Measurements from ENCODE around the gene MOB1B. TPM values are rescaled to one million over a fixed set of nuclear protein-coding genes. Genes with fewer than 3 reads are reported as not detected.

The MOB1B gene
- total and polyA plus RNA-seq, 2 of the 13 experiments (the other 11 are each of a cell fraction or from before 2014, with no cell fraction given): 3.9 to 4.0 TPM

- H3K4me2 ChIP-seq (ENCODE audit: low read depth, low read length): no peak overlapping the region
- ChIA-PET CTCF (ENCODE audit: low intra/inter-chr PET ratio, low total read pairs) (no interaction called here), POLR2A (no interaction called here)
- DNase-seq (ENCODE audit: low spot score) (no peak), FAIRE-seq (no peak), ATAC-seq (no peak)
- in situ Hi-C loops (cut with HindIII; ENCODE audit: extremely low pct_ligation_motif_present, low pct_unique_long_range_greater_than_20kb): no loop called here
- H3K4me1 ChIP-seq (ENCODE audit: insufficient read depth, low read length): peaks cover 26% of the 10 kb centered on the region
- intact Hi-C loops (cut with micrococcal nuclease; ENCODE audit: unreplicated experiment): no loop called here
- no peak overlapping the region for H3K27ac ChIP-seq (ENCODE audit: extremely low read length, insufficient read depth, low read length)
- no peaks in the 10 kb centered on the region for H3K27me3 ChIP-seq (ENCODE audit: control insufficient read depth in 1 of 2, insufficient read depth in 2 of 2, low read length in 2 of 2)
- no peaks in the 10 kb centered on the region for H3K36me3 ChIP-seq (replicated peaks in 1 of 2; ENCODE audit: control insufficient read depth in 1 of 2, insufficient read depth in 2 of 2, low read length in 2 of 2)
- peaks cover 4% of the 10 kb centered on the region for H3K79me2 ChIP-seq (ENCODE audit: insufficient read depth, low read length)
- no peaks in the 10 kb centered on the region for H4K20me1 ChIP-seq (ENCODE audit: insufficient read depth, low read length)
- no peak overlapping the region for H3K4me3 ChIP-seq (replicated peaks in 1 of 3; ENCODE audit: insufficient read depth in 1 of 3, low read depth in 2 of 3, low read length in 3 of 3)
- BruUV-seq (replicated peaks): no TSS peak
- H3K9ac ChIP-seq (ENCODE audit: insufficient read depth, low read depth, low read length): no peak overlapping the region
- H3K9me3 ChIP-seq (ENCODE audit: low read length): no peaks in the 10 kb centered on the region; the same call in 1 of the 2 replicates
- 100% methylated on average over 1 of the region's 1 CpG for WGBS (ENCODE audit: low lambda C conversion rate)
- H2AFZ ChIP-seq (ENCODE audit: low read length): no peak overlapping the region
- TF ChIP-seq SMARCC2 (IDR thresholded peaks at IDR 0.05) (no peak), ZBTB2 (CRISPR knock-in tag; IDR thresholded peaks at IDR 0.05; ENCODE audit: low read depth) (no peak), ARID4A (CRISPR knock-in tag; IDR thresholded peaks at IDR 0.05; ENCODE audit: borderline replicate concordance) (no peak), DBP (CRISPR knock-in tag; IDR thresholded peaks at IDR 0.05; ENCODE audit: not compliant biosample characterization) (no peak), MLLT10 (CRISPR knock-in tag; IDR thresholded peaks at IDR 0.05) (no peak), ZNF33B (CRISPR knock-in tag; IDR thresholded peaks at IDR 0.05) (no peak), ATF7-NPFF (CRISPR knock-in tag; IDR thresholded peaks at IDR 0.05; ENCODE audit: low read depth) (no peak), ATF5 (CRISPR knock-in tag; IDR thresholded peaks at IDR 0.05; ENCODE audit: low read depth) (no peak), BATF2 (CRISPR knock-in tag; IDR thresholded peaks at IDR 0.05) (no peak), CREBL2 (CRISPR knock-in tag; IDR thresholded peaks at IDR 0.05; ENCODE audit: borderline replicate concordance) (no peak), ZNF605 (CRISPR knock-in tag; IDR thresholded peaks at IDR 0.05) (no peak), PAF1 (CRISPR knock-in tag; IDR thresholded peaks at IDR 0.05) (no peak), KLF9 (CRISPR knock-in tag; IDR thresholded peaks at IDR 0.05; ENCODE audit: low read depth) (no peak), KAT2B (IDR thresholded peaks at IDR 0.05; ENCODE audit: borderline replicate concordance, low read depth, low read length) (no peak)
Measured at GRCh38 chr4:70925418-70925817, 23.2 kb downstream of the MOB1B start.
